ENCODE results near the gene LRRC17.

GRCh38 chr7:102982235-102982634 is 69.4 kb downstream of the LRRC17 start:
- TF ChIP-seq CTCF (IDR thresholded peaks at IDR 0.05) (no peak), POLR2A (IDR thresholded peaks at IDR 0.05) (no peak)

All from body of pancreas (tissue), 4 donors.